Caco-2 (cell line): ENCODE measurements around the gene TM9SF4. TPM values are rescaled to one million over a fixed set of nuclear protein-coding genes. Genes with fewer than 3 reads are reported as not detected.
"Not testable (repeated sequence)": the region's sequence is repeated elsewhere in the genome, so short reads cannot be mapped to it uniquely, and the experiment has no call there.

Experiments used
- BruUV-seq: library from RNA; stranded (reverse); fragments of 400-500 nt; replicated peaks from 2 replicates; lab custom pipeline; 2021; lab: Mats Ljungman, UMichigan
- CTCF ChIA-PET: fragments of 300-600 bp; sonication (Branson Sonifier 250); formaldehyde crosslinking; loops from one replicate; lab custom pipeline; 2022; ENCODE audit warnings: antibody characterized with exemption; lab: Charles Lee
- POLR2A ChIA-PET: fragments of 300-600 bp; sonication (Branson Sonifier 250); formaldehyde crosslinking; loops from one replicate; lab custom pipeline; 2022; ENCODE audit warnings: antibody characterized with exemption; lab: Charles Lee
- DNase-seq, 2 experiments: peaks; one replicate each; pipeline versions ENCODE4 v3.0.0 to v3.0.0-alpha.2; 2020 to 2022
- H3K27me3 ChIP-seq: replicated peaks from 2 replicates; pipeline ENCODE4 v1.6.0; 2011; ENCODE audit warnings: low read length; ENCODE audit not compliant: control insufficient read depth, insufficient read depth
- H3K36me3 ChIP-seq: 2 replicates; pipeline ENCODE4 v1.5.1; 2011; ENCODE audit warnings: low read length; ENCODE audit not compliant: control insufficient read depth, insufficient read depth
- H3K4me1 ChIP-seq: fragments of 250-450 bp; sonication (Bioruptor Pico); 2 replicates; pipeline ENCODE4 v1.5.1; 2020; ENCODE audit warnings: mild to moderate bottlenecking
- H3K4me3 ChIP-seq: 2 replicates; pipeline ENCODE4 v1.5.1; 2011; ENCODE audit warnings: low read depth, mild to moderate bottlenecking, control low read depth, low read length
- H3K9me3 ChIP-seq: fragments of 250-450 bp; sonication (Bioruptor Pico); 2 replicates; pipeline ENCODE4 v1.5.1; 2020; ENCODE audit warnings: mild to moderate bottlenecking, moderate library complexity
- H3K27ac Mint-ChIP-seq: one replicate; pipeline ENCODE4 v1.8.0; 2022; ENCODE audit warnings: mixed read lengths; ENCODE audit not compliant: unreplicated experiment
- H3K27me3 Mint-ChIP-seq: one replicate; pipeline ENCODE4 v1.8.0; 2022; ENCODE audit warnings: mixed read lengths; ENCODE audit not compliant: insufficient read depth, unreplicated experiment
- H3K36me3 Mint-ChIP-seq: one replicate; pipeline ENCODE4 v1.8.0; 2022; ENCODE audit warnings: mild to moderate bottlenecking, mixed read lengths; ENCODE audit not compliant: insufficient read depth, unreplicated experiment
- H3K4me1 Mint-ChIP-seq: one replicate; pipeline ENCODE4 v1.8.0; 2022; ENCODE audit warnings: low read depth, mixed read lengths; ENCODE audit not compliant: unreplicated experiment
- H3K4me3 Mint-ChIP-seq: one replicate; pipeline ENCODE4 v1.8.0; 2022; ENCODE audit warnings: mild to moderate bottlenecking, moderate library complexity, mixed read lengths; ENCODE audit not compliant: unreplicated experiment
- H3K9me3 Mint-ChIP-seq: one replicate; pipeline ENCODE4 v1.8.0; 2022; ENCODE audit warnings: mixed read lengths; ENCODE audit not compliant: unreplicated experiment
- CTCF ChIP-seq, 2 experiments: fragments of 200-600 bp in 1 of 2; IDR thresholded peaks; 1 replicate in 1 of 2; 2 replicates in 1 of 2; pipeline versions ENCODE4 v1.5.1 to v1.8.0; 2011 to 2022; ENCODE audit warnings: antibody characterized with exemption in 1 of 2, control low read depth in 1 of 2, inconsistent platforms in 1 of 2, low read depth in 1 of 2, low read length in 1 of 2, mild to moderate bottlenecking in 1 of 2, moderate library complexity in 1 of 2; ENCODE audit not compliant: insufficient read depth in 1 of 2, severe bottlenecking in 1 of 2, unreplicated experiment in 1 of 2
- intact Hi-C: fragments of 100-400 bp; cut with micrococcal nuclease; formaldehyde crosslinking; loops from one replicate; pipeline ENCODE4 v1.10.0; 2022; ENCODE audit not compliant: unreplicated experiment
- total RNA-seq: library from RNA; stranded (reverse); gene quantifications from 2 replicates; pipeline ENCODE4 v1.2.3, GENCODE V29; 2022

The TM9SF4 gene
- total RNA-seq, 1 experiment from 2014 or later = 138 TPM

- DNase-seq = no peak
- Histone ChIP-seq H3K4me3 (no peak overlapping the region), H3K9me3 (no peaks in the 10 kb centered on the region), H3K4me1 (0 out of 2 replicates have a peak, but pooled peaks cover 5% of the 10 kb centered on the region), H3K27me3 (no peaks in the 10 kb centered on the region), H3K36me3 (peaks cover 9% of the 10 kb centered on the region)
- peaks cover 57% of the 10 kb centered on the region for H3K36me3 Mint-ChIP-seq
- intact Hi-C loops = no loop called here
- no peak overlapping the region for H3K4me3 Mint-ChIP-seq
- H3K27me3 Mint-ChIP-seq = no peaks in the 10 kb centered on the region
- no TSS peak for BruUV-seq
- H3K27ac Mint-ChIP-seq = no peak overlapping the region
- TF ChIP-seq CTCF (IDR thresholded peaks at IDR 0.05; ENCODE audit: insufficient read depth in 1 of 2, low read depth in 1 of 2, low read length in 1 of 2, severe bottlenecking in 1 of 2, unreplicated experiment in 1 of 2) = no peak
- POLR2A ChIA-PET = no interaction called here
- no peaks in the 10 kb centered on the region for H3K9me3 Mint-ChIP-seq
- CTCF ChIA-PET = interaction anchor here (0.6 kb wide), 1 partner anchor 143 kb away, joined by 3 read pairs; no protein-coding TSS in a partner anchor
- H3K4me1 Mint-ChIP-seq = no peaks in the 10 kb centered on the region
Observed at GRCh38 chr20:32165836-32166545, 56.5 kb downstream of the TM9SF4 start.

GRCh38 chr20:32167552-32167951 lies 58.0 kb downstream of the TM9SF4 start:
- H3K27me3 Mint-ChIP-seq = no peaks in the 10 kb centered on the region
- intact Hi-C loops = no loop called here
- H3K4me1 ChIP-seq = 0 out of 2 replicates have a peak, but pooled peaks cover 5% of the 10 kb centered on the region
- POLR2A ChIA-PET = no interaction called here
- TF ChIP-seq CTCF (IDR thresholded peaks at IDR 0.05; ENCODE audit: insufficient read depth in 1 of 2, low read depth in 1 of 2, low read length in 1 of 2, severe bottlenecking in 1 of 2, unreplicated experiment in 1 of 2) = no peak
- H3K36me3 Mint-ChIP-seq = peaks cover 42% of the 10 kb centered on the region
- H3K9me3 Mint-ChIP-seq = no peaks in the 10 kb centered on the region
- no TSS peak for BruUV-seq
- H3K4me3 ChIP-seq = no peak overlapping the region
- no peaks in the 10 kb centered on the region for H3K9me3 ChIP-seq
- H3K4me3 Mint-ChIP-seq = no peak overlapping the region
- DNase-seq = no peak
- no peaks in the 10 kb centered on the region for H3K4me1 Mint-ChIP-seq
- CTCF ChIA-PET = no interaction called here
- H3K27me3 ChIP-seq = no peaks in the 10 kb centered on the region
- peaks cover 6% of the 10 kb centered on the region for H3K36me3 ChIP-seq
- no peak overlapping the region for H3K27ac Mint-ChIP-seq

DNA sequence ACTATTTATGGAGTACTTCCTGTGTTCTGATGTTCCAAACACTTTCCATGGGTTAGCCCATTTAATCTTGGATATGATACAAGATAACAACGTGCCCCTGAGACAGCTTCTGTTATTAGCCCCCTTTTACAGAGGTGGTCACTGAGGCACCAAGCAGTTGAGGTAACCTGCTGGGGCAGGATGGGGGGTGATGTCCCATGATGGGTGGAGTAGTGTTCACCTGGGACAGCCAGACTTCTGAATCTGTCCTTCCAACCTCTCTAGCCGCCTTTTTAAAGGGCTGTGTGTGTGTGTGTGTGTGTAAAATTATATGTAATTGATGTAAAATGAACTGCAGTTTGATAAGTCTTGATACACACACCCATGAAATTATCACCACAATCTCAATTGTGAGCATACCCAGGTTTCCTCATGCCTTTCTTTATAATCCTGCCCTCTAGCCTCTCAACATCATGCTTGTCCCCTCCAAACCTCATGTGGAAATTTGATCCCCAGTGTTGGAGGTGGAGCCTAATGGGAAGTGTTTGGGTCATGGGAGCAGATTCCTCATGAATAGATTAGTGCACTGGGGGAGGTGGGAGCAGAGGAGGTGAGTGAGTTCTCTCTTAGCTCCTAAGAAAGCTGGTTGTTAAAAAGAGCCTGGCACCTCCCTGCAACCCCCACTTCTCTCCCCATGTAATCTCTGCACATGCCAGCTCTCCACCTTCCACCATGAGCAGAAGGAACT lies 58.8 kb downstream of the TM9SF4 start:
- Mint-ChIP-seq H3K4me1 (no peaks in the 10 kb centered on the region), H3K27ac (no peak overlapping the region), H3K36me3 (peaks cover 34% of the 10 kb centered on the region), H3K9me3 (no peaks in the 10 kb centered on the region), H3K27me3 (no peaks in the 10 kb centered on the region), H3K4me3 (no peak overlapping the region)
- Histone ChIP-seq H3K36me3 (peaks cover 6% of the 10 kb centered on the region), H3K4me1 (0 out of 2 replicates have a peak, but pooled peaks cover 5% of the 10 kb centered on the region), H3K9me3 (no peaks in the 10 kb centered on the region), H3K4me3 (no peak overlapping the region), H3K27me3 (no peaks in the 10 kb centered on the region)
- intact Hi-C loops = no loop called here
- TF ChIP-seq CTCF (IDR thresholded peaks at IDR 0.05; ENCODE audit: insufficient read depth in 1 of 2, low read depth in 1 of 2, low read length in 1 of 2, severe bottlenecking in 1 of 2, unreplicated experiment in 1 of 2) = no peak
- DNase-seq = no peak
- no TSS peak for BruUV-seq
- ChIA-PET CTCF (no interaction called here), POLR2A (no interaction called here)

DNA sequence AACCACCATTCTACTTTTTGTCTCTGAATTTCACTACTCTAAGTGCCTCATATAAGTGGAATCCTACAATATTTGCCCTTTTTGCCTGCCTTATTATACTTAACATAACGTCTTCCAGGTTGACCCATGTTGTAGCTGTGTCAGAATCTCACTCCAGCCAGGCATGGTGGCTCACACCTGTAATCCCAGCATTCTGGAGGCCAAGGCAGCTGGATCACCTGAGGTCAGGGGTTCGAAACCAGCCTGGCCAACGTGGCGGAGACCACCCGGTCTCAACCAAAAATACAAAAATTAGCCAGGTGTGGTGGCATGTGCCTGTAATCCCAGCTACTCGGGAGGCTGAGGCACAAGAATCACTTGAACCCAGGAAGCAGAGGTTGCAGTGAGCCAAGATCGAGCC lies 68.2 kb downstream of the TM9SF4 start:
- peaks cover 13% of the 10 kb centered on the region for H3K36me3 Mint-ChIP-seq
- H3K27me3 ChIP-seq, H3K9me3 Mint-ChIP-seq, H3K36me3 ChIP-seq, H3K9me3 ChIP-seq, DNase-seq, H3K4me1 Mint-ChIP-seq, H3K4me3 ChIP-seq, H3K27me3 Mint-ChIP-seq, H3K27ac Mint-ChIP-seq, POLR2A ChIA-PET, CTCF ChIA-PET, BruUV-seq, intact Hi-C loops, H3K4me3 Mint-ChIP-seq: not testable (repeated sequence)
- H3K4me1 ChIP-seq = peaks cover 11% of the 10 kb centered on the region
